GM18870 (cell line): ENCODE results near the gene DAGLA.

Experiments
- ATAC-seq: cut with Tn5 transposase; IDR thresholded peaks from one replicate; pipeline ENCODE4 v1.9.1; 2021; ENCODE audit warnings: moderate library complexity; ENCODE audit not compliant: unreplicated experiment

DAGLA gene

DNA sequence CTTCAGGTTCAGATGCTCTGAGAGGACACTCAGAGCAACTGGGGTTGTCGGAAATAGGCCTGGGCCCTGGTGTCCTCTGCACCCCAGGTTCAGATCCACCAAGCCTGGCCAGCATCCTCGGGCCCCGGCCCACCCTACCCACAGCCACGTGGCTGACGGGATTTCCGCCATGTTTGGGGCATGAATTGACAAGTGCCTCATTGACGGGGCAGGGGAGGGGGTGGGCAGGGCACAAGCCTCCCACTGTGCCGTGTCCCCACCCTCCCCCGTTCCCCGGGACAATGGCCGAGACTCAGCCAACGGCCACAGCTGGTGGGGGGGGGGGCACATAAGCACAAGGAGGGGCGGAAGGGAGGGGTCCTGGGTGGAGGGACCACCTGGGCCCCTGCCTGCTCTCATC, 80.8 kb downstream of the DAGLA start:
- ATAC-seq = no peak

DNA sequence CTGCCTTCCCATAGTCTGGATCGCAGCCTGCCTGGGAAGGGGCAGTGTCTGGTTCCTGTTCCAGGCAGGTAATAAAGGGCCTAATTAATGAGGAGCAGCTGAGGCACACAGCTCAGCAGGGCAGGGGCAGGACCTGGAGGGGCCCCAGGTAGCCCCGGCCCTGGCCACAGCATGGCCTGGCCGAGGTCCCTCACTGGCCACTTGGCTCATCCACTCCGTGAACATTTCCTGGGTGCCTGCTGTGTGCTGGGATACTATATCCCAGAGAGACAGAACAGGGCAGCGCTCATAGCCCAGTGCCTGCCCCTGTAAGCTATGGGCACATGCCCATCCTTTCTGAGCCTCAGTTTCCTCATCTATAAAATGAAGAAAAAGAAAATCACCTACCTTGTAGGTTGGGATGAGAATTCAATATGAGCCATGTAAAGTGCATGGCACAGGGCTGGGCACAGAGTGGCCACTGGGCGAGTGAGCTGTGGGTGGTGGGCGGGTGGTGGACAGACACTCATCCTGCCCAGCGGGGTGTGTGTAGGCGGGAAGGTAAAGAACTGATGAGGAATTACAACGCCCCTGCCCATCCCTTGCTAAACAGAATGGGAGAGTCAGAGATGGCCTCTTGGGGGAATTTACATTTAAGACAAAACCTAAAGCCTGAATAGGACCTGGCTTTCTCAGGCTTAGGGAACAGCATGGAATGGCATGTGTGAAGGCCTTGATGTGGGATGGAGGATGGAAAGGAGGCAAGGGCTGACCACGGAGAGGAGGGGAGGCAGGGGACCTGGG, 81.4 kb downstream of the DAGLA start:
- ATAC-seq = no peak

DNA sequence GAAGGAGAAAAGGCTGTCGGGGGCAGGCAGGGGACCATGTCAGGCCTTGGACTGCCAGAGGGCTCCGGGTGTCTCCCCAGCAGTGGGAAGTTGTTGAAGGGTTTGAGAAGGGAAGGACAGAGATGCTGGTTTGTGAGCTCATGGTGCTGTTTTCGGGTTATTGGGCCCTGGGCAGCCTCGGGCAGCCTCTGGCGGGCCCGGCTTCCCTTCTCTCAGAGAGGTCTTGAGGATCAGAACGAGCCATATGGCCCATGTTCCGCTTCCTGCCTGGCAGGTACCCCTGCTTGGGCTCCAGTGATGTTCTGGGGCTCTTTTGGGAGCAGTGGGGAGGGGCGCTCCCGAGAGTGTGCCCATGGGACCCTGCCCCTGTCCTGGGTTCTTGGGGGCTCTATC, 82.0 kb downstream of the DAGLA start:
- ATAC-seq = no peak

DNA sequence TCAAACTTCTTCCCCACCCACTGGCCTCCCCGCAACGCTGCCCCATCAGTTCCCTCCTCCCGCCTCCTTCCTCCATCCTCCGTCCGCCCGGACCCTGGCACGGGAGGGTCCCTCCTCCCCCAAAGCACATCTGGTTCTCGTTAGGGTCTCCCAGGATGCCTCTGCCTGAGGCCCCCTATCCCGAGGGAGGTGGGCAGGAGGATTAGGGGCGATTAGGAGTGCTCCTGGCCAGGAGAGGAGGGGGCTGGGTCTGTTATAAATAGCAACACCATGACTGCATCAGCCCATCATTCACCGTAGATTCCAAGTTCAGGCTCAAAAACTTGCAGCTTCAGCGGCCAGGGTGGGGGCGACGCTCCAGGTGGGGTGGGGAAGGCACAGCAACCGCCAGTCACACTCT, 82.6 kb downstream of the DAGLA start:
- no peak for ATAC-seq

DNA sequence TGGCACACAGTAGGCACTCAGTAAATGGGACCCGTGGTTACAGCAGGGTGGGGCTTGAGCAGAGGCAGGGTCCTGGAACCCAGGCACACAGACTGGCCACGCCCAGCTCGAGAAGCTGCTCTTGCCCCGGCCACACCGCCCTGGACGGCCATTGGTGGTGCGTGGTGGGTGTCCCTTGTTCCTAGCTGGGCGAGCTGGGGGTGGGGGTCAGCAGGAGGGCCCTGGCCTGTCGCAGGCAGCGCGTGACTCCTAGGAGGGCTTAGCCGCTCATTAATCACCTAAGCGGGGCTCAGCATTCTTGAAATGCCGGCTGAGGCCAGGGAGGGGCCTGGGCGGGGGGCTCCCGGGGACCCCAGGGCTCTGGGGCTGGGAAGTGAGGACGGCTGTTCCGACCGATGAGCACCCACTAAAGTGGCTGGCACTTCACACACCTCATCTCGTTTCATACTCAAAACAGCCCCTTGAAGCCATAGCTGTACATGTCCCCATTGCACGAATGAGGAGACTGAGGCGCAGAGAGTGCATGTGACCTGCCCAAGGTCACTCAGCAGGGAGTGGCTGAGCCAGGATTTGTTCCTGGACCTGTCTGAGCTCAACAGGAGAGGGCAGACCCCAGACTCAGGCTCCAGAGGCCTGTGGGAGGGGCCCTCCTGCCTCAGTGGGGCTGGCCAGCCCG, 83.9 kb downstream of the DAGLA start:
- no peak for ATAC-seq

DNA sequence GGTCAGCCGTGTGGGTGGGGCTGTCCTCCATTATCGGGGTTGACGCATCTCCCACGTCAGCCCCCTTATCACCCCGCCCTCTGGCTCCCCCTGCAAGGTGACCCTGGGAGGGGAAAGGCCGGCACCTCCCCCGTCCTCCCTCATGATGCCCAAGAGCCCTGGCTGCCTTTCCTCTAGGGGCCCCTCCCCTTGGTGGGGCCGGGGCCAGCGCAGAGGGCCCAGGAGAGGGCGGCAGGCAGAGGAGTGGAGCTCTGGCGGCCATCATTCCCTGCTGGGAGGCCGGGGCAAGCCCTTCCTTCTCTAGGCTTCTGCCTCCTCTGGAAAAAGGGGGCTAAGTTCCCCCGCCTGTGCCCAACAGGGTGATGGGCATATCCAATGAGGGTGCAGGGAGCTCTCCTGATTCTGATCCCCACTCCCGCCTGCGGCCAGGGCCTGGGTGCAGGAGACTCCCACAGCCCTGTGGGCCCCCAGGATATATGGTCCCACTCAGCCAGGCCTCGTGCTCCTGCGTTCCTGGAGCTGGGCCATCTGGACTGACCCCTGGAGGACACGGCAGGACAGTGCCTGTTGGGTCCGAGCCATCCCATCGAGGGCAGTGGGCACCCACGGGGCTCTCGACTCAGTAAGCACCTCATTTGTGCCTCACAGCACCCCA, 84.5 kb downstream of the DAGLA start:
- no peak for ATAC-seq

DNA sequence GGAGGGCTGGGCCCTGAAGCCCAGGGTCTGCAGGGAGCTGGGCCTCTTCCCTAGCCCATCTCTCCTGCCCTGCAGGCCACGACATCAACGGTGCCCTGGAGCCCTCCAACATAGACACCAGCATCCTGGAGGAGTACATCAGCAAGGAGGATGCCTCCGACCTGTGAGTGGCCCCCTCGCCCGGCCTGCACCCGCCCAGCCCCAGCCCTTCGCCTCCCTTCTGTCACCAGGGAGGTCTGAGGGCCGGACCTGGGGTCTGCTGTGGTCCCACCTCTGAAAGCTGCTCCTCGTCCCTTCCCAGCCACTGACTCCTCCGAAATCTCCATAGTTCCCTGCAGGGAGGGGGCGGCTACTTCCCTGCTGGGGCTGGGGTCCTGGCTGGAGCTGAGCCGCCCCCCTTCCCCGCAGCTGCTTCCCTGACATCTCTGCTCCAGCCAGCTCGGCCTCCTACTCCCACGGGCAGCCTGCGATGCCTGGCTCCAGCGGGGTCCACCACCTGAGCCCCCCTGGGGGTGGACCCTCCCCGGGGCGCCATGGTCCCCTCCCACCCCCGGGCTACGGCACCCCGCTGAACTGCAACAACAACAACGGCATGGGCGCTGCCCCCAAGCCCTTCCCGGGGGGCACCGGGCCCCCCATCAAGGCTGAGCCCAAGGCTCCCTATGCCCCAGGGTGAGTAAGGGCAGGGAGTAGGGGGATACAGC, 85.5 kb downstream of the DAGLA start:
- no peak for ATAC-seq

DNA sequence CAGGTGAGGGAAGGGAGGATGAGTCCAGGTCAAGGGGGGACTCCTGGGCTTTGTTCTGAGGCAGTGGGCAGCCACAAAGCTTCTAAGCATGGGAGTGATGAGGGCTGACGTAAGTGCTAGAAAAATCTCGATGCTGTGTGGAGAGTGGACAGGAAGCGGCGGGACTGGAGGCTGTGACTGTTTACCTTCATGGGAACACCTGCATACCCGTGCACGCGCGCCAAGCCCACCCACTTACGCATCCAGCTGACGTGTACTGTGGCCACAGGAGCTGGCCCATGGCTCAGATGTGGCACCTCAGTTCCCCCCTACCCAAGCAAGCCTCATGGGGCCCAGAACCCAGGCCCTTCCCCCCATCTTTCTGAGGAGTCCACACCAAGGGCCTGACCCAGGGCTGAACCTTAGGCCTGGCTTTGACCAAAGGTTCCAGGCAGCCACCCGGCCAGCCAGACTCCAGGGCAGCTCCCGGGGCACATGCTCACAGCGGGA, 86.2 kb downstream of the DAGLA start:
- no peak for ATAC-seq

DNA sequence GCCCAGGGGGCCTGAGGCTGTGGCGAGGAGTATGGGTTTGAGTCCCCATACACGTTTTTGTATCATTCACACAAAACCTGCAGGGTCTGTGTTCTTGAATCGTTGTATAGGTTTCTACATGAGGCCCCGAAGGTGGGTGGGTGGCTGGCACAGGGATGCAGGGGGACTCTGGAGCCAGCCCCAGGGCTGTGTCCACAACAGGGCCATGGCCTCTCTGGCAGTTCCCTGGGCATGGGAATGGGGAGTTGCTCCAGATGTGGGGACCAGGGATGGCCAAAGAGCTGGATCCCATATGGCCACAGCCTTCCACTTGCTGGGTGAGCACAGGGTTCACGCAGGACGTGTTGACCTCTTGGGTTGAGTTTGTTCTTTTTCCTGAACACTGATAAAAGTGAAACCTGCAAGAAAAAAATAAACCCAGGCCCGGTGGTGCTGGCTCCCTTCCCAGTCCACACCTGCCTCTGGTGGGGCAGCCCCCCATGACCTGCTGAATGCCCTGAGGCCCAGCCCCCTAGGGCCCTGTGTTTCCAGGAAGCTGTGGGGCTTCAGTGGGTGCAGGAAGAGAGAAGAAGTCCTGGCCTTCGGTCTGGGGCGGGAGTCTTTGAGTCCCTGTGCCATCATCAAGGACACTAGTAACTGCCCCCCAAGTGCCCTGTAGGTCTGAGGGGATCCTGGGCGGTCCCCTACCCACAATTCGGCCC, 88.3 kb downstream of the DAGLA start:
- ATAC-seq = no peak

DNA sequence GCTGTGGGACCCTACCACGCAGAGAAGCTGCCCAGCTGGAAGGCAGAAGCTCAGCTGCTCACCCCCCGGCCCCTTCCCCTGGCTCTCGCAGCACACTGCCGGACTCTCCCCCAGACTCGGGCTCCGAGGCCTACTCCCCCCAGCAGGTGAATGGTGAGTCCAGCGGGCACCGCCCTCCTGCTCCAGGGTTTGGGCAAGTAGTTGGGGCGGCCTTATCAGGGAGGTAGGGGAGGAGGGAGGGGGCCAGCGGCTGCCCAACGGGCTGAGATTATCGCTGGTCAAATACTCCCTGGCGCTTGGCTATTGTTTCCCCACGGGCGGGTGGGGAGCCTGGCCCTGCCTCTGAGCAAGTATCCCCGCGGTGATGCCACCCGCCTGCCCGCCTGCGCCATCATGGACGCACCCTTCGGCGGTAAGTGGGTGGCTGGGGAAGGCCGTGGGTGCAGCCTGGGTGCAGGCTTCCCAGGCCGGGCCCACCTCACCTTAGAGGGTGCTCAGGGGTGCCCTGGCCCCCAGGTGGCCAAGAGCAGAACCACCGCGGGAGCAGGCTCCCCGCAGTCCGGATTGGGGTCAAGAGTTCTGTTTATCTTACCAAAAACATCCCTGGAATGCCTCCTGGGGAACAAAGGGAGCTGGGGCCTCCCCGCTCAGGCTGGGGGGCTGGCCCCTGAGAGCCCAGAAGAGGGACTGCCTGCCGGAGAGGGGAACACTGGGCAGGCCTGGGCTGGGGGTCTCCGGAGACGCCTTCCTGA, 89.2 kb downstream of the DAGLA start:
- no peak for ATAC-seq

DNA sequence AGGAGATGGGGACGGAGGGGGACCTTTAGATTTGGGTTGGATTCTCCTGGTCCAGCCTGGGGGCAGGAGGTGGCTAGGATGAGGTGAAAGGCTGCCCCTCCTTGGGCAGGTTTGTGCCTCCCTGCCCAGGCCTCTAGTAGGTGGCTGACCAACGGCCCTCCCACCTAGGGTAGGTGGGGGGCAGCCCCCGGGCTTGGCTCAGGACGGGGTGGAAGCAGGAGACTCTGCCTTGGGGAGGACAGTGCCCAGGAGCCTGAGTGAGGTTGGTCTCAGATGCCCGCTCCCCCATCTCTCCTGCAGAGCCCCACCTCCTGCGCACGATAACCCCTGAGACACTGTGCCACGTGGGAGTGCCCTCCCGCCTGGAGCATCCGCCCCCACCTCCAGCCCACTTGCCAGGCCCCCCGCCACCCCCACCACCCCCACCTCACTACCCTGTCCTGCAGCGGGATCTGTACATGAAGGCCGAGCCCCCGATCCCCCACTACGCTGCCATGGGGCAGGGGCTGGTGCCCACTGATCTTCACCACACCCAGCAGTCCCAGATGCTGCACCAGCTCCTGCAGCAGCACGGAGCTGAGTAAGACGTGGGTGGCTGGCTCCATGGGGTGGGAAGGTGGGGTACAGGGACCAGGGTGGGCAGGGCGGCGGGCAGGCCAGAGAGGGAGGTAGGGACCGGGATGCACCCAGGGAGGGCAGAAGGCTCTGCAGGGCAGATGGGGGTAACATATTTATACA, 89.9 kb downstream of the DAGLA start:
- no peak for ATAC-seq

DNA sequence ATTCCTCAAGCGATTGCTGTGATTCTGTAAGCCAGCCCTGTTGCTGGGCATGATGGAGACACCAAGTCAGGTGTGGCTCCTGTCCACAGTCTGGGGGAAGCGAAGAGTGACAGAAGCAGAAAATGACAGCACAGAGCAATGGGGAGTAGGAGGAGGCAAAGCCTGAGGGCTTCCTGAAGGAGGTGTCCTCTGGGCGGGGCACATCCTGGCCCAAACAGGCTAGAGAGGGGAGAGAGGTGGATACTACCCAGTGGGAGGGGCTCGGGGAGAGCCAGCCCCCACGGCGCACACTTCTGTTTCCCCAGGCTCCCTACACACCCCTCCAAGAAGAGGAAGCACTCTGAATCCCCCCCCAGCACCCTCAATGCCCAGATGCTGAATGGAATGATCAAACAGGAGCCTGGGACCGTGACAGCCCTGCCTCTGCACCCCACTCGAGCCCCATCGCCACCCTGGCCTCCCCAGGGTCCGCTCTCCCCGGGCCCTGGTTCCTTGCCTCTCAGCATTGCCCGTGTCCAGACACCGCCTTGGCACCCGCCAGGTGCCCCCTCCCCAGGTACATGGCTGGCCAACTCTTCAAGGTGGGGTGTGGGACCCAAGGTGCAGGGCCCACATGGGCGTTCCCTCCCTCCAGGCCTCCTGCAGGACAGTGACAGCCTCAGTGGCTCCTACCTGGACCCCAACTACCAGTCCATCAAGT, 91.2 kb downstream of the DAGLA start:
- no peak for ATAC-seq

DNA sequence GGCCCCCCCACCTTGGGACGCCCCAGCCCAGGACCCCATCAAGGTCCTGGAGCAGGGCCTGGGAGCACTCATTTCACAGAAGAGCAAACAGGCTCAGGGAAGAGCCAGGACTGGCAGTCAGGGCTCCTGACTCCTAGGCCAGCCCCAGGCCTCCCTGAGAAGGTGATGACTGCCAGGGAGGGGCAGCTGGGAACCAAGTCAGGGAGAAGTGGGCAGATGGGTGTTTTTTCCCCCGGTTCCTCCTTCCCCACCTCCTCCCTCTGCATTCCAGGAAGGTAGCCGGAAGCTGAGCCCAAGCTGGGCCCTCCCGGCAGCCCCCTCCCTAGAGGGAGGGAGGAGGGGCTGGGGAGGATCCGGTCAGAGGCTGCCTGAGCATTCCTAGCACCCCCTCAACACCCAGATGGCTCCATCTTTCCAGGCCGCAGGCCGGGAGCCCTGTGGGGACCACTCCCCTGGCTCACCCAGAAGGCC, 91.8 kb downstream of the DAGLA start:
- ATAC-seq = no peak

DNA sequence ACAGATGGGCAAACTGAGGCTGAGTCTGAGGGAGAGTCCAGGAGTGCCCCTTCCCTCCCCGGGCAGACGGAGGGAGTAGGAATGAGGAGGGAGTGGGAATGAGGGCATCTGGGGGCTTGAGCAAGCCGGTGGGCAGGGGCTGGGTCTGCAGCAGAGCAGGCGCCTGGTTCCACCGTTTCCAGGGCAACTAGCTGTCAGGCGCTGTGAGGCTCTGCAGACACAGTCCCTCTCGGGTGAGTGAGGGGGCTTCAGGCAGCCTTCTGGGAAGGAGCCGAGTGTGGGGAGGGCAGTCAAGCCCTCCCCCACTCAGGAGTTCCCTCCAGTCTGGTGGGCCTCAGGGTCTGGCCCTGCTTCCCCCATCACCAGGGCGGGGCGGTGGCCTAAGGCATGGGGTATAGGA, 93.2 kb downstream of the DAGLA start:
- ATAC-seq = no peak

DNA sequence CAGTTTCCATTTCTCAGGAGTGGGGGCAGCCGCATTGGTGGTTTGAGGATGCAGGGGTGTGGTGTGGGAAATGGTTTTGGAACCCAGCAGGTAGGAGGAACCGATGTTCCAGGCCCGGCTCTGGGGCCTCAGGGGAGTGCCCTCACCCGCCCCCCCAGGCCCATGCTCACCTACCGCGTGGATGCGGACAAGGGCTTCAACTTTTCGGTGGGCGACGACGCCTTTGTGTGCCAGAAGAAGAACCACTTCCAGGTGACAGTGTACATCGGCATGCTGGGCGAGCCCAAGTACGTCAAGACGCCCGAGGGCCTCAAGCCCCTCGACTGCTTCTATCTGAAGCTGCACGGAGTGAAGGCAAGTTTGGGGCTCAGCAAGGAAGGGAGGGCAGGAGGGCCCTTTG, 93.6 kb downstream of the DAGLA start:
- ATAC-seq = no peak

DNA sequence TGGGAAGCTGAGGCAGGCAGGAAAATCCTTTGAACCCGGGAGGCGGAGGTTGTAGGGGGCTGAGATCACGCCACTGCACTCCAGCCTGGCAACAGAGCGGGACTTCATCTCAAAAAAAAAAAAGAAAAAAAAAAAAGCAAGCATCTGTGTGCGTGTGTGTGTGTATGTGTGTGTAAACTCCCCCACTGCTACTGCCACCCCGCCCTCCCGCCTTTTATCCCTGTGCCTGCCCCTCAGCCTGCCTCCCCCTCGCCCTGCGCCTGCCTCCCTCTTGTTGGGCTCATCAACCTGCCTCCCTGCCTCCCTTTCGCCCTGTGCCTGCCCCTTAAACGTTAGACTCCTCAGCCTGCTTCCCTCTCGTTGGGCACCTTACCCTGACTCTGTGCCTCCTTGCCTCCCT, 94.2 kb downstream of the DAGLA start:
- ATAC-seq = no peak

DNA sequence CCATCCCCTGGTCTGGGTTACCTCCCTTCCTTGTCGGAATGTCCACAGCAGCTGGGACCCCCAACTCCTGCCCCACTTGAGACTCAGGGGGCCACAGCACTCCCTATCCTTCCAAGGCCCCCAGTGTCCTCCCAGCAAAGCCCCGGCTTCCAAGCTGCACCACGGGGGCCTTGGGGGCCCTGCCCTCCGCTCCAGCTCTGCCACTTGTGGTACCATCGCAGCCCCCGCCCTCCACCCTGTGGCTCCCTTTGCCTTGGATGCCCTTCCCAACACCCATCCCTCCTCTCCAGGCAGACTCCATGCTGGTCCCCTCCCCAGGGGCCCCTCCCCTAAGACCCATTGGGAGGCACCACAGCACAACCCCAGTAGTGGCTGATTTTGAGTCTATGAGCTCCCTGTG, 94.9 kb downstream of the DAGLA start:
- no peak for ATAC-seq
